Kidney epithelial cell (primary cell): ENCODE measurements around the gene GTSF1L. TPM values are rescaled to one million over a fixed set of nuclear protein-coding genes. Genes with fewer than 3 reads are reported as not detected.

Source experiments
- DNase-seq: peaks from one replicate; pipeline ENCODE4 v3.0.0-alpha.2; 2010; ENCODE audit warnings: low read depth
- H3K27me3 ChIP-seq: 2 replicates; pipeline ENCODE4 v1.6.0; 2011; ENCODE audit warnings: low read length; ENCODE audit not compliant: control insufficient read depth, insufficient read depth
- H3K36me3 ChIP-seq: 2 replicates; pipeline ENCODE4 v1.5.1; 2011; ENCODE audit warnings: low read length; ENCODE audit not compliant: control insufficient read depth, insufficient read depth
- H3K4me3 ChIP-seq: 2 replicates; pipeline ENCODE4 v1.5.1; 2011; ENCODE audit warnings: low read depth, mild to moderate bottlenecking, control low read depth, low read length
- total RNA-seq: library from RNA; depleted of rRNA; stranded (reverse); fragments of >200 nt; gene quantifications from 2 replicates; pipeline ENCODE4 v1.2.3, GENCODE V29; 2015
- TF ChIP-seq, protein P1 (sequence below): IDR thresholded peaks from 2 replicates; pipeline ENCODE4 v1.5.1; 2011; ENCODE audit warnings: mild to moderate bottlenecking, moderate library complexity, low read length, control low read depth, inconsistent platforms; ENCODE audit not compliant: insufficient read depth, poor library complexity, severe bottlenecking

Gene GTSF1L
- total RNA-seq, 1 donor from 2014 or later = not detected

DNA sequence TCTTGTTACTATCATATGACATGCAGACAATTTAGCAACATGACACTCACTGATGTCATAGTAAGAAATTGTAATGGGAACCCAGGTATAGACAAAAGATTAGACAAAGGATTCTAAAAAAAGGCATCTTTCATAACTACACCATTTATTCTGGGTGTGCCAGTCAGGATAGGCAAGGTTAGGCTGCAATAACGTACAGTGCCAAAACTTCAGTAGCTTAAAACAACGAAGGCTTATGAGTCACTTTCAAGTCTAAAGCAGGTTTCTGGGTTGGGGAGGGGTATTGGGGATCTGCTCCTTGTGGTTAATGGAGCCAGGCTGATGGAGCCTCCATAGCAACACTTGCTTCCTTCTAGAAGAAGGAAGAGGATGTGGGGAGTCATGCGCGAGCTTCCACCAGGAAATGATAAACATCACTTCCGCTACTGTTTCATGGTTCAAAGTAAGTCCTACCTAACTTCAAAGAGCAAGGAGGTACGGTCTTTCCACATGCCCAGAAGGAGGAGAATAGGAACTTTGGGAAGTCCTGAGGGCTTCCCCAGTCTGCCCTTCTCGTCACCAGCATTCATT is 2.0 kb upstream of the GTSF1L start:
- TF ChIP-seq, protein P1, sequence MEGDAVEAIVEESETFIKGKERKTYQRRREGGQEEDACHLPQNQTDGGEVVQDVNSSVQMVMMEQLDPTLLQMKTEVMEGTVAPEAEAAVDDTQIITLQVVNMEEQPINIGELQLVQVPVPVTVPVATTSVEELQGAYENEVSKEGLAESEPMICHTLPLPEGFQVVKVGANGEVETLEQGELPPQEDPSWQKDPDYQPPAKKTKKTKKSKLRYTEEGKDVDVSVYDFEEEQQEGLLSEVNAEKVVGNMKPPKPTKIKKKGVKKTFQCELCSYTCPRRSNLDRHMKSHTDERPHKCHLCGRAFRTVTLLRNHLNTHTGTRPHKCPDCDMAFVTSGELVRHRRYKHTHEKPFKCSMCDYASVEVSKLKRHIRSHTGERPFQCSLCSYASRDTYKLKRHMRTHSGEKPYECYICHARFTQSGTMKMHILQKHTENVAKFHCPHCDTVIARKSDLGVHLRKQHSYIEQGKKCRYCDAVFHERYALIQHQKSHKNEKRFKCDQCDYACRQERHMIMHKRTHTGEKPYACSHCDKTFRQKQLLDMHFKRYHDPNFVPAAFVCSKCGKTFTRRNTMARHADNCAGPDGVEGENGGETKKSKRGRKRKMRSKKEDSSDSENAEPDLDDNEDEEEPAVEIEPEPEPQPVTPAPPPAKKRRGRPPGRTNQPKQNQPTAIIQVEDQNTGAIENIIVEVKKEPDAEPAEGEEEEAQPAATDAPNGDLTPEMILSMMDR = no peak
- Histone ChIP-seq H3K4me3 (no peak overlapping the region), H3K36me3 (no peaks in the 10 kb centered on the region), H3K27me3 (no peaks in the 10 kb centered on the region)
- no peak for DNase-seq

DNA sequence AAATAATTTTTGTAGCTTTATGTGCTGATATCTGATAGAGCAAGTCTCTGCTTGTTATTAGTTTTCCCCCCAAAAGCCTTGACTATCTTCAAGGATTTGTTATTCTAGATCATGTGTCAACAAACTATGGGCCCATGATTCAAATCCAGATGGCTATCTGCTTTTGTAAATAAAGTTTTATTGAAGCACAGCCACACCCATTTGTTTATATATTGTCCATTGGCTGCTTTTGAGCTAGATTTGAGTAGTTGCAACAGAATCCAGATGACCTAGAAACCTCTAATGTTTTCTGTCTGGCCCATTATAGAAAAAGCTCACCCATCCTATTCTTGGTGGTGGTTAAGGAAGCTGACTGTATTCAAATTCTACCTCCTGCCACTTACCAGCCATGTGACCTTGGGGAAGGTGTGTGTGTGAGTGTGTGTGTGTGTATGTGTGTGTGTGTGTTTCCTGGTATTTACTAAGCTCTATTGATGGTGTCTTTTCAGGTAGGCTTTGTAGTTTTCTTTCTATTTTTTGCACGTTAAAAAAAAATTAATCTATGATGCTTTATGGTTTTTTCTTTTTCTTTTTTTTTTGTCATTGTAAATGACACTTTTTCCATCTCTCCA is 1.3 kb upstream of the GTSF1L start:
- no peaks in the 10 kb centered on the region for H3K36me3 ChIP-seq
- no peaks in the 10 kb centered on the region for H3K27me3 ChIP-seq
- no peak overlapping the region for H3K4me3 ChIP-seq
- DNase-seq = no peak
- TF ChIP-seq, protein P1 = no peak

DNA sequence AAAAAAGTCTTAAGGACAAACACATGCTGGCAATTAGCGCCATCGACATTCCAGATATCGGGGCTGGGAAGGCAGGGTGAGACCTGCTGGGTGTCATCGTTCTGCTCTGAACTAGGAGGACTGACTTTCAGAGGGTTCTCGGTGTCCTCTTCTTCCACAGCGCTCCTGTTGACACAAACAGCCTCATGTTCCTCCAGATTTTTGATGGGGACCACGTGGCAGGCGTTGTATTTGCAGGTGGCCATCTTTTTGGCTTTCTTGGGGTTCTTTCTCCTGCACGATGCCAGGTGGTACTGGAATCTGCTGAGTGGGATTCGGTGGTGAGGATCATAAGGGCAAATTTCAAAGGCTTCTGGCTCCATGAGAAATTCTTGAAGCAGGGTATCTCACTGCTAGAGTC is 469 bp downstream of the GTSF1L start:
- DNase-seq = no peak
- Histone ChIP-seq H3K4me3 (no peak overlapping the region), H3K36me3 (no peaks in the 10 kb centered on the region), H3K27me3 (no peaks in the 10 kb centered on the region)
- TF ChIP-seq, protein P1 = no peak

DNA sequence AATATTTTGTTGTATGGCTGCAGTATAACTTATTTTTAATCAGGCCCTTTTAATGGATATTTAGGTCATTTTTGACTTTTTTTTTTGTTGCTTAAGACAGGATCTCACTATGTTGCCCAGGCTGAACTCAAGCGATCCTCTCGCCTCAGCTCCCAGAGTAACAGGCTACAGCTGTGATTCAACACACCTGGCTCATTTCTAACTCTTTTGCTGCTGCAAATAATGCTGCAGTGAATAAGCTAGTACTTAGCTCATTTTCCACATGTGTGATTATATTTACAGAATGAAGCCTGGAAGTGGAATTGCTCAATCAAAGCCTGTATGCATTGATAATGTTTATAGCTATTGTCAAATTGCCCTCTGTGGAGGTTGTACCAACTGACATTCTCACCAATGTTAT is 1.1 kb downstream of the GTSF1L start:
- DNase-seq = no peak
- TF ChIP-seq, protein P1 = no peak
- Histone ChIP-seq H3K4me3 (no peak overlapping the region), H3K36me3 (no peaks in the 10 kb centered on the region), H3K27me3 (no peaks in the 10 kb centered on the region)

DNA sequence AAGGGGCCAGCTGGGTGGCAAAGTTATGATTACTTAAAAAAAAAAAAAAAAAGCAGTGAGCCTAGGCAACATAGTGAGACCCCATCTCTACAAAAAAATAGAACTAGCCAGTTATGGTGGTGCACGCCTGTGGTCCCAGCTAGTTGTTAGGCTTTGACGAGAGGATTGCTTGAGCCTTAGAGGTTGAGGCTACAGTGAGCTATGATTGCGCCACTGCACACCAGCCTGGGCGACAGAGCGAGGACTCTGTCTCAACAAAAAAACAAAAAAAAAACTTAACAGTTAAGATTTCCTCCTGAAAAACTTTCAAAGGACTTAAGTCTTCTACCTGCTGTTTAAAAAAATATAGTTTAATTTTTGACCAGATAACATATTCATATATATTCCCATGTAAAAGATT is 2.4 kb downstream of the GTSF1L start:
- no peak for DNase-seq
- H3K36me3 ChIP-seq = no peaks in the 10 kb centered on the region
- no peak overlapping the region for H3K4me3 ChIP-seq

More for the DNA sequence above, 2.4 kb downstream of the GTSF1L start:
- TF ChIP-seq, protein P1 = no peak
- no peaks in the 10 kb centered on the region for H3K27me3 ChIP-seq
